ENCODE measurements around the gene MACF1. TPM values are rescaled to one million over a fixed set of nuclear protein-coding genes. Genes with fewer than 3 reads are reported as not detected.

The MACF1 gene
- total and polyA plus RNA-seq, 2 of the 13 experiments (the other 11 are each of a cell fraction or from before 2014, with no cell fraction given) = 36.7 to 65.4 TPM

DNA sequence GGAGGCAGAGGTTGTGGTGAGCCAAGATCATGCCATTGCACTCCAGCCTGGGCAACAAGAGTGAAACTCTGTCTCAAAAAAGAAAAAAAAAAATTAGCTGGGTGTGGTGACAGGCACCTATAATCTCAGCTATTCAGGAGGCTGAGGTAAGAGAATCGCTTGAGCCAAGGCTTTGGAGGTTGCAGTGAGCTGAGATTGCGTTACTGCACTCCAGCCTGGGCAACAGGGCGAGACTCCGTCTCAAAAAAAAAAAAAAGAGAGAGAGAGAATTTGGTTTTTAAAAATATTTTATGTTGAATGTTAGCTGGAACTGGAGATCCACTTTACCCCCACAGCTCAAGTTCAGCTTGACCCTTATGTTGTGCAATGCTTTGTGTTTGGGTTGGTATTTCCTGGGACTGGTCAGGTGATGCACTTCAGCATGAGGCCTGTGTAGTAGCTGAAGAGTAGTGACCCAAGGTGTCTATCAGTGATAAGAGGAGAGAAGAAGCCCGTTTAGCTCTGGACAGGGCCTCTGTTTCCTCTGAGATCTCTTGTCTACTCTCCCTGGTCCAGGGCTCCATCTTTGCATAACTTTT is 36.8 kb upstream of the MACF1 start (continued):
- TF ChIP-seq, protein P1, sequence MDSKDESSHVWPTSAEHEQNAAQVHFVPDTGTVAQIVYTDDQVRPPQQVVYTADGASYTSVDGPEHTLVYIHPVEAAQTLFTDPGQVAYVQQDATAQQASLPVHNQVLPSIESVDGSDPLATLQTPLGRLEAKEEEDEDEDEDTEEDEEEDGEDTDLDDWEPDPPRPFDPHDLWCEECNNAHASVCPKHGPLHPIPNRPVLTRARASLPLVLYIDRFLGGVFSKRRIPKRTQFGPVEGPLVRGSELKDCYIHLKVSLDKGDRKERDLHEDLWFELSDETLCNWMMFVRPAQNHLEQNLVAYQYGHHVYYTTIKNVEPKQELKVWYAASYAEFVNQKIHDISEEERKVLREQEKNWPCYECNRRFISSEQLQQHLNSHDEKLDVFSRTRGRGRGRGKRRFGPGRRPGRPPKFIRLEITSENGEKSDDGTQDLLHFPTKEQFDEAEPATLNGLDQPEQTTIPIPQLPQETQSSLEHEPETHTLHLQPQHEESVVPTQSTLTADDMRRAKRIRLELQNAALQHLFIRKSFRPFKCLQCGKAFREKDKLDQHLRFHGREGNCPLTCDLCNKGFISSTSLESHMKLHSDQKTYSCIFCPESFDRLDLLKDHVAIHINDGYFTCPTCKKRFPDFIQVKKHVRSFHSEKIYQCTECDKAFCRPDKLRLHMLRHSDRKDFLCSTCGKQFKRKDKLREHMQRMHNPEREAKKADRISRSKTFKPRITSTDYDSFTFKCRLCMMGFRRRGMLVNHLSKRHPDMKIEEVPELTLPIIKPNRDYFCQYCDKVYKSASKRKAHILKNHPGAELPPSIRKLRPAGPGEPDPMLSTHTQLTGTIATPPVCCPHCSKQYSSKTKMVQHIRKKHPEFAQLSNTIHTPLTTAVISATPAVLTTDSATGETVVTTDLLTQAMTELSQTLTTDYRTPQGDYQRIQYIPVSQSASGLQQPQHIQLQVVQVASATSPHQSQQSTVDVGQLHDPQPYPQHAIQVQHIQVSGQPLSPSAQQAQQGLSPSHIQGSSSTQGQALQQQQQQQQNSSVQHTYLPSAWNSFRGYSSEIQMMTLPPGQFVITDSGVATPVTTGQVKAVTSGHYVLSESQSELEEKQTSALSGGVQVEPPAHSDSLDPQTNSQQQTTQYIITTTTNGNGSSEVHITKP (CRISPR knock-in tag; IDR thresholded peaks at IDR 0.05; ENCODE audit: low read depth) = 0 out of 2 replicates have a peak, but pooled peaks have one; percentile 23
- TF ChIP-seq ZNF264 (CRISPR knock-in tag; IDR thresholded peaks at IDR 0.05) (peak; percentile 55; the same call in 1 of the 2 replicates), SAP130 (CRISPR knock-in tag; IDR thresholded peaks at IDR 0.05; ENCODE audit: low read depth) (peak; percentile 86), ZNF367 (CRISPR knock-in tag; IDR thresholded peaks at IDR 0.05; ENCODE audit: borderline replicate concordance) (no peak), ZNF710 (CRISPR knock-in tag; IDR thresholded peaks at IDR 0.05; ENCODE audit: borderline replicate concordance) (no peak), ZSCAN5A (CRISPR knock-in tag; IDR thresholded peaks at IDR 0.05; ENCODE audit: borderline replicate concordance) (no peak), ZNF607 (CRISPR knock-in tag; IDR thresholded peaks at IDR 0.05; ENCODE audit: borderline replicate concordance) (peak; percentile 30; the same call in 1 of the 2 replicates), STAT5B (CRISPR knock-in tag; IDR thresholded peaks at IDR 0.05) (no peak), UBTF (CRISPR knock-in tag; IDR thresholded peaks at IDR 0.05) (no peak), SKIL (CRISPR knock-in tag; IDR thresholded peaks at IDR 0.05; ENCODE audit: borderline replicate concordance) (0 out of 2 replicates have a peak, but pooled peaks have one; percentile 48), TBL1XR1 (IDR thresholded peaks at IDR 0.05; ENCODE audit: borderline replicate concordance, low read length, partially characterized antibody) (no peak), NFKB2 (CRISPR knock-in tag; IDR thresholded peaks at IDR 0.05; ENCODE audit: borderline replicate concordance) (no peak)
- TF ChIP-seq, protein P2, sequence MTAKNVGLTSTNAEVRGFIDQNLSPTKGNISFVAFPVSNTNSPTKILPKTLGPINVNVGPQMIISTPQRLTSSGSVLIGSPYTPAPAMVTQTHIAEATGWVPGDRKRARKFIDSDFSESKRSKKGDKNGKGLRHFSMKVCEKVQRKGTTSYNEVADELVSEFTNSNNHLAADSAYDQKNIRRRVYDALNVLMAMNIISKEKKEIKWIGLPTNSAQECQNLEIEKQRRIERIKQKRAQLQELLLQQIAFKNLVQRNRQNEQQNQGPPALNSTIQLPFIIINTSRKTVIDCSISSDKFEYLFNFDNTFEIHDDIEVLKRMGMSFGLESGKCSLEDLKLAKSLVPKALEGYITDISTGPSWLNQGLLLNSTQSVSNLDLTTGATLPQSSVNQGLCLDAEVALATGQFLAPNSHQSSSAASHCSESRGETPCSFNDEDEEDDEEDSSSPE (CRISPR knock-in tag; IDR thresholded peaks at IDR 0.05) = no peak

Measured in HepG2 (cell line).